Activated CD4-positive, alpha-beta memory T cell treated with anti-CD3 and anti-CD28 coated beads for 36 hours (primary cell): ENCODE measurements around the gene MUC20. TPM values are rescaled to one million over a fixed set of nuclear protein-coding genes. Genes with fewer than 3 reads are reported as not detected.
A peak's percentile ranks its signal among the peaks of the same experiment; 100 is the strongest.
"Not testable (repeated sequence)": the region's sequence is repeated elsewhere in the genome, so short reads cannot be mapped to it uniquely, and the experiment has no call there.

Source experiments
- CTCF ChIA-PET: fragments of 350-600 bp; sonication (Branson Sonifier 250); formaldehyde crosslinking; loops from one replicate; lab custom pipeline; 2021; ENCODE audit warnings: antibody characterized with exemption, inconsistent platforms; lab: Charles Lee
- POLR2A ChIA-PET: fragments of 350-600 bp; sonication (Branson Sonifier 250); formaldehyde crosslinking; loops from one replicate; lab custom pipeline; 2021; ENCODE audit warnings: antibody characterized with exemption; lab: Charles Lee
- DNase-seq: peaks from one replicate; pipeline ENCODE4 v3.0.0-alpha.2; 2020
- H3K27ac Mint-ChIP-seq: one replicate; pipeline ENCODE4 v1.8.0; 2021; ENCODE audit warnings: mixed read lengths
- H3K27me3 Mint-ChIP-seq: one replicate; pipeline ENCODE4 v1.8.0; 2021; ENCODE audit warnings: mixed read lengths
- H3K36me3 Mint-ChIP-seq: one replicate; pipeline ENCODE4 v1.8.0; 2021; ENCODE audit warnings: mixed read lengths
- H3K4me1 Mint-ChIP-seq: one replicate; pipeline ENCODE4 v1.8.0; 2021; ENCODE audit warnings: low read depth, mixed read lengths
- H3K4me3 Mint-ChIP-seq: one replicate; pipeline ENCODE4 v1.8.0; 2021; ENCODE audit warnings: mild to moderate bottlenecking, mixed read lengths
- H3K9me3 Mint-ChIP-seq: one replicate; pipeline ENCODE4 v1.8.0; 2021; ENCODE audit warnings: mixed read lengths
- intact Hi-C: fragments of 100-400 bp; cut with micrococcal nuclease; formaldehyde crosslinking; loops from one replicate; pipeline ENCODE4 v1.15.1; 2023
- total RNA-seq, 2 experiments: library from RNA; stranded (reverse); gene quantifications; one replicate each; pipeline ENCODE4 v1.2.3, GENCODE V29; 2021

MUC20 gene
- total RNA-seq, 2 experiments from 2014 or later: 0.73 to 0.78 TPM

GRCh38 chr3:195768414-195768813, 47.6 kb downstream of the MUC20 start:
- H3K9me3 Mint-ChIP-seq: no peaks in the 10 kb centered on the region
- no peak overlapping the region for H3K4me3 Mint-ChIP-seq
- ChIA-PET CTCF (no interaction called here), POLR2A (no interaction called here)
- peaks cover 8% of the 10 kb centered on the region for H3K27me3 Mint-ChIP-seq
- H3K27ac Mint-ChIP-seq: no peak overlapping the region
- H3K4me1 Mint-ChIP-seq: no peaks in the 10 kb centered on the region
- no peaks in the 10 kb centered on the region for H3K36me3 Mint-ChIP-seq
- intact Hi-C loops: no loop called here
- DNase-seq: no peak

- H3K4me3 Mint-ChIP-seq: no peak overlapping the region
- H3K36me3 Mint-ChIP-seq: no peaks in the 10 kb centered on the region
- no peaks in the 10 kb centered on the region for H3K4me1 Mint-ChIP-seq
- no peak overlapping the region for H3K27ac Mint-ChIP-seq
- POLR2A ChIA-PET: no interaction called here
- no peaks in the 10 kb centered on the region for H3K9me3 Mint-ChIP-seq
- CTCF ChIA-PET: no interaction called here
- peaks cover 4% of the 10 kb centered on the region for H3K27me3 Mint-ChIP-seq
- intact Hi-C loops: no loop called here
- no peak for DNase-seq
Observed at GRCh38 chr3:195768831-195769303, 48.1 kb downstream of the MUC20 start.

DNA sequence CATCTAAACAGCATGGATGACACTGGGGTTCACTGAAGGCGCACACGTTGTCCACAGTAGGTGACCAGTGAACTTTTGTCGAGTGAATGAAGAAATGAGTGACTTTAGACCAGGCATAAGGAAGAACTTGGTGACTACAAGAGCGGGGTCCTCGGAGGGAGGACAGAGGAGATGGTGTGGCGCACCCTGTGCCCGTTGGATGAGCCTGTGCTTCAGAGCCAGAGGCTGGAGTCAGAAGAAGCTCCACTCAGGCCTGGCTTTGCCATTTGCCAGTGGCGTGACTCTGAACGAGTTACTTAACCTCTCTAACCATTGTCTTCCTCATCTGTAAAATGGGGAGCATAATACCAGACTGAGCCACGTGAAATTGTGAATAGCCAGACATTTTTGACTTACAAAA, 48.8 kb downstream of the MUC20 start:
- no peak overlapping the region for H3K4me3 Mint-ChIP-seq
- no peak overlapping the region for H3K27ac Mint-ChIP-seq
- ChIA-PET CTCF (interaction anchor here (0.7 kb wide), 1 partner anchor 81 kb away, joined by 3 read pairs; no protein-coding TSS in a partner anchor), POLR2A (no interaction called here)
- H3K27me3 Mint-ChIP-seq: no peaks in the 10 kb centered on the region
- no peaks in the 10 kb centered on the region for H3K36me3 Mint-ChIP-seq
- intact Hi-C loops: no loop called here
- H3K9me3 Mint-ChIP-seq: no peaks in the 10 kb centered on the region
- no peaks in the 10 kb centered on the region for H3K4me1 Mint-ChIP-seq
- no peak for DNase-seq

- H3K4me3 Mint-ChIP-seq: no peak overlapping the region
- no peaks in the 10 kb centered on the region for H3K4me1 Mint-ChIP-seq
- H3K9me3 Mint-ChIP-seq: no peaks in the 10 kb centered on the region
- H3K36me3 Mint-ChIP-seq: no peaks in the 10 kb centered on the region
- no peaks in the 10 kb centered on the region for H3K27me3 Mint-ChIP-seq
- no peak for DNase-seq
- ChIA-PET POLR2A (no interaction called here), CTCF (no interaction called here)
- no peak overlapping the region for H3K27ac Mint-ChIP-seq
- intact Hi-C loops: no loop called here
Observed at GRCh38 chr3:195770081-195770840, 49.5 kb downstream of the MUC20 start.

DNA sequence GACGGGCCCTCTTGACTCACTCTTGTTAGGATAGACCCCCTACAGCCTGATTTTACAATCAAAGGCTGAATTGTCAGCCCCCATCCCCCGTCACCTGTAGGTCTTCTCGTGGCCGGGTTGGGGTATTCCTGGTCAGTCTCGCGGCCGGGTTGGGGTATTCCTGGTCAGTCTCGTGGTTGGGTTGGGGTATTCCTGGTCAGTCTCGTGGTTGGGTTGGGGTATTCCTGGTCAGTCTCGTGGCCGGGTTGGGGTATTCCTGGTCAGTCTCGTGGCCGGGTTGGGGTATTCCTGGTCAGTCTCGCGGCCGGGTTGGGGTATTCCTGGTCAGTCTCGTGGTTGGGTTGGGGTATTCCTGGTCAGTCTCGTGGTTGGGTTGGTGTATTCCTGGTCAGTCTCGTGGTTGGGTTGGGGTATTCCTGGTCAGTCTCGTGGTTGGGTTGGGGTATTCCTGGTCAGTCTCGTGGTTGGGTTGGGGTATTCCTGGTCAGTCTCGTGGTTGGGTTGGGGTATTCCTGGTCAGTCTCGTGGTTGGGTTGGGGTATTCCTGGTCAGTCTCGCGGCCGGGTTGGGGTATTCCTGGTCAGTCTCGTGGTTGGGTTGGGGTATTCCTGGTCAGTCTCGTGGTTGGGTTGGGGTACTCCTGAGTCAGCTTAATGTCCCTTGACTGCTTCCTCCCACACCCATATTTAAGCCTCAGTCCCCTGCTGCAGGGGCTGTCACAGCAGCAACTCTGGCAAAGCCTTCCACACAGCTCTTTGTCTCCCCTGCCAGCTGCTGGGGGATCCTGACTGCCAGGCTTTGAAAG, 50.3 kb downstream of the MUC20 start:
- H3K4me3 Mint-ChIP-seq, H3K36me3 Mint-ChIP-seq, DNase-seq, intact Hi-C loops, H3K27ac Mint-ChIP-seq, H3K9me3 Mint-ChIP-seq, H3K27me3 Mint-ChIP-seq, CTCF ChIA-PET, H3K4me1 Mint-ChIP-seq, POLR2A ChIA-PET: not testable (repeated sequence)

DNA sequence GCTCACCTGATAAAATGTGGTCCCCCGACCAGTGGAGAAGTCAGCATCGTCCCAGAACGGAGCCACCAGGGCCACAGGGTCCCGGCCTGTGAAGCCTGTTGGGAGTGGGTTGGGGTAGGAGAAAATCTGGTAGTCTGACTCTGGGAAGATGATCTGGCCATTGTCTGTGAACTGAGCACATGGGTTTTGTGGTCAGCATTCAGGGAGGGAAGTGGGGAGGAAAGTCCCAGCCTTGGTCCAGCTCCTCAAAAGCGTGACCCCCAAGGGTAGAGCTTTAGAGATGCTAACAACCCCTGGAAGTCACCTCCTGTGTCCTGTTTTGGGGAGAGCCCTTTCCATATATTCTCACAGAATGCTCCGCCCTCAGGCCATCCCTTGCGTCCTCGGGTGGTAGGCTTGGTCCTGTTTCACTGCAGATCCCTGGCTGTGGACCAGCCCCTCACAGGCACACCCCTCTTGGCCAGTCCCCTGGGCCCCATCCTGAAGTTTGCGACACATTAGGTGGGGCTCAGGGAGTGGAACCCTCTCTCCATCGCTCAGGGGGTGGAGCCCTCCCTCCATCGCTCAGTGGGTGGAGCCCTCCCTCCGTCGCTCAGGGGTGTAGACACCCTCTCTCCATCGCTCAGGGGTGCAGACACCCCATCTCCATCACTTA, 51.0 kb downstream of the MUC20 start:
- ChIA-PET CTCF (no interaction called here), POLR2A (no interaction called here)
- H3K4me3 Mint-ChIP-seq: no peak overlapping the region
- no peaks in the 10 kb centered on the region for H3K4me1 Mint-ChIP-seq
- no peak for DNase-seq
- no peak overlapping the region for H3K27ac Mint-ChIP-seq
- intact Hi-C loops: no loop called here
- H3K36me3 Mint-ChIP-seq: no peaks in the 10 kb centered on the region
- no peaks in the 10 kb centered on the region for H3K27me3 Mint-ChIP-seq
- H3K9me3 Mint-ChIP-seq: no peaks in the 10 kb centered on the region

GRCh38 chr3:195773956-195774537, 53.3 kb downstream of the MUC20 start:
- no peaks in the 10 kb centered on the region for H3K36me3 Mint-ChIP-seq
- no peak overlapping the region for H3K27ac Mint-ChIP-seq
- no peaks in the 10 kb centered on the region for H3K27me3 Mint-ChIP-seq
- H3K4me3 Mint-ChIP-seq: no peak overlapping the region
- POLR2A ChIA-PET: no interaction called here
- DNase-seq: no peak
- intact Hi-C loops: no loop called here
- H3K4me1 Mint-ChIP-seq: peaks cover 2% of the 10 kb centered on the region
- CTCF ChIA-PET: no interaction called here
- peaks cover 13% of the 10 kb centered on the region for H3K9me3 Mint-ChIP-seq

- Mint-ChIP-seq H3K4me3 (no peak overlapping the region), H3K4me1 (peaks cover 10% of the 10 kb centered on the region), H3K27ac (no peak overlapping the region), H3K9me3 (peaks cover 22% of the 10 kb centered on the region), H3K27me3 (no peaks in the 10 kb centered on the region), H3K36me3 (no peaks in the 10 kb centered on the region)
- DNase-seq: peak; percentile 59
- ChIA-PET CTCF (no interaction called here), POLR2A (no interaction called here)
- intact Hi-C loops: no loop called here
Observed at GRCh38 chr3:195774917-195775316, 54.1 kb downstream of the MUC20 start.

- DNase-seq: no peak
- H3K27ac Mint-ChIP-seq: no peak overlapping the region
- POLR2A ChIA-PET: no interaction called here
- peaks cover 49% of the 10 kb centered on the region for H3K9me3 Mint-ChIP-seq
- no peak overlapping the region for H3K4me3 Mint-ChIP-seq
- CTCF ChIA-PET: no interaction called here
- H3K36me3 Mint-ChIP-seq: peaks cover 8% of the 10 kb centered on the region
- H3K4me1 Mint-ChIP-seq: peaks cover 36% of the 10 kb centered on the region
- no peaks in the 10 kb centered on the region for H3K27me3 Mint-ChIP-seq
- intact Hi-C loops: no loop called here
Observed at GRCh38 chr3:195777975-195778374, 57.2 kb downstream of the MUC20 start.

DNA sequence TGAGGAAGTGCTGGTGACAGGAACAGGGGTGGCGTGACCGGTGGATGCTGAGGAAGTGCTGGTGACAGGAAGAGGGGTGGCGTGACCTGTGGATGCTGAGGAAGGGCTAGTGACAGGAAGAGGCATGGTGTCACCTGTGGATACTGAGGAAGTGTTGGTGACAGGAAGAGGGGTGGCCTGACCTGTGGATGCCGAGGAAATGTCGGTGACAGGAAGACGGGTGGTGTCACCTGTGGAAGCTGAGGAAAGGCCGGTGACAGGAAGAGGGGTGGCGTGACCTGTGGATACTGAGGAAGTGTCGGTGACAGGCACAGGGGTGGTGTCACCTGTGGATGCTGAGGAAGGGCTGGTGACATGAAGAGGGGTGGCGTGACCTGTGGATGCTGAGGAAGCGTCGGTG, 60.5 kb downstream of the MUC20 start:
- intact Hi-C loops, H3K4me3 Mint-ChIP-seq, H3K27me3 Mint-ChIP-seq, POLR2A ChIA-PET, DNase-seq, CTCF ChIA-PET: not testable (repeated sequence)
- H3K27ac Mint-ChIP-seq: peak overlapping the region; percentile 59
- H3K4me1 Mint-ChIP-seq: peaks cover 62% of the 10 kb centered on the region
- H3K9me3 Mint-ChIP-seq: peaks cover 78% of the 10 kb centered on the region
- peaks cover 24% of the 10 kb centered on the region for H3K36me3 Mint-ChIP-seq
